ENCODE results near the gene MARS1.
"Not testable (repeated sequence)": the region's sequence is repeated elsewhere in the genome, so short reads cannot be mapped to it uniquely, and the experiment has no call there.

The MARS1 gene

GRCh38 chr12:57511588-57512325 lies 23.9 kb downstream of the MARS1 start:
- no peak for DNase-seq (ENCODE audit: low spot score)
- no peak for TF ChIP-seq CTCF (IDR thresholded peaks at IDR 0.05; ENCODE audit: borderline replicate concordance, control extremely low read depth, extremely low read depth, insufficient read depth, missing control alignments)
- in situ Hi-C loops (cut with MboI; ENCODE audit: low sequenced_read_pairs, unreplicated experiment): no loop called here

- no peak for DNase-seq (ENCODE audit: low spot score)
- in situ Hi-C loops (cut with MboI; ENCODE audit: low sequenced_read_pairs, unreplicated experiment): no loop called here
- no peak for TF ChIP-seq CTCF (IDR thresholded peaks at IDR 0.05; ENCODE audit: borderline replicate concordance, control extremely low read depth, extremely low read depth, insufficient read depth, missing control alignments)
Measured at GRCh38 chr12:57512665-57513064, 24.8 kb downstream of the MARS1 start.

GRCh38 chr12:57513266-57513665 lies 25.4 kb downstream of the MARS1 start:
- in situ Hi-C loops (cut with MboI; ENCODE audit: low sequenced_read_pairs, unreplicated experiment): no loop called here
- DNase-seq (ENCODE audit: low spot score): no peak

GRCh38 chr12:57513677-57514076 lies 25.8 kb downstream of the MARS1 start:
- in situ Hi-C loops (cut with MboI; ENCODE audit: low sequenced_read_pairs, unreplicated experiment); DNase-seq (ENCODE audit: low spot score): not testable (repeated sequence)

More at GRCh38 chr12:57513266-57513665, 25.4 kb downstream of the MARS1 start:
- no peak for TF ChIP-seq CTCF (IDR thresholded peaks at IDR 0.05; ENCODE audit: borderline replicate concordance, control extremely low read depth, extremely low read depth, insufficient read depth, missing control alignments)

GRCh38 chr12:57514246-57514645 lies 26.4 kb downstream of the MARS1 start:
- DNase-seq (ENCODE audit: low spot score); in situ Hi-C loops (cut with MboI; ENCODE audit: low sequenced_read_pairs, unreplicated experiment): not testable (repeated sequence)

- in situ Hi-C loops (cut with MboI; ENCODE audit: low sequenced_read_pairs, unreplicated experiment): no loop called here
- TF ChIP-seq CTCF (IDR thresholded peaks at IDR 0.05; ENCODE audit: borderline replicate concordance, control extremely low read depth, extremely low read depth, insufficient read depth, missing control alignments): no peak
- no peak for DNase-seq (ENCODE audit: low spot score)
Measured at GRCh38 chr12:57514720-57515407, 27.0 kb downstream of the MARS1 start.

GRCh38 chr12:57515408-57515933 lies 27.6 kb downstream of the MARS1 start:
- DNase-seq (ENCODE audit: low spot score): no peak
- TF ChIP-seq CTCF (IDR thresholded peaks at IDR 0.05; ENCODE audit: borderline replicate concordance, control extremely low read depth, extremely low read depth, insufficient read depth, missing control alignments): no peak
- in situ Hi-C loops (cut with MboI; ENCODE audit: low sequenced_read_pairs, unreplicated experiment): no loop called here

Measured in GM13976 (cell line).